OCI-LY3 (cell line): ENCODE measurements around the gene PTTG1IP.
A peak's percentile ranks its signal among the peaks of the same experiment; 100 is the strongest.

Source experiments
- H2AFZ ChIP-seq: fragments of 200-600, 300-600 bp; shearing (Covaris generic); 2 replicates; pipeline ENCODE4 v1.6.0; 2014; ENCODE audit warnings: antibody characterized with exemption, low read depth, low read length
- H3K27ac ChIP-seq: fragments of 200-600, 300-600 bp; sonication (generic); 2 replicates; pipeline ENCODE4 v1.5.1; 2014; ENCODE audit warnings: mild to moderate bottlenecking, low read length, moderate library complexity, mixed read lengths
- H3K27me3 ChIP-seq: fragments of 200-600, 300-600 bp; sonication (generic); 2 replicates; pipeline ENCODE4 v1.6.1; 2014; ENCODE audit warnings: low read depth, low read length, mixed read lengths
- H3K36me3 ChIP-seq: fragments of 200-600, 300-600 bp; sonication (generic); replicated peaks from 2 replicates; pipeline ENCODE3; 2014; ENCODE audit warnings: low read depth, low read length, mixed read lengths
- H3K4me1 ChIP-seq: fragments of 300-600, 200-600 bp; sonication (generic); 2 replicates; pipeline ENCODE4 v1.6.1; 2014; ENCODE audit warnings: low read length, mixed read lengths
- H3K4me2 ChIP-seq: fragments of 200-600, 300-600 bp; sonication (generic); 2 replicates; pipeline ENCODE4 v1.6.1; 2014; ENCODE audit warnings: low read length, mixed read lengths
- H3K4me3 ChIP-seq: fragments of 300-600, 200-600 bp; sonication (generic); 2 replicates; pipeline ENCODE4 v1.5.1; 2014; ENCODE audit warnings: antibody characterized with exemption, mild to moderate bottlenecking, low read length, moderate library complexity
- H3K79me2 ChIP-seq: fragments of 300-600, 200-600 bp; shearing (Covaris generic); 2 replicates; pipeline ENCODE4 v1.6.1; 2014; ENCODE audit warnings: mild to moderate bottlenecking, low read length, mixed read lengths
- H3K9ac ChIP-seq: fragments of 300-600, 200-600 bp; shearing (Covaris generic); 2 replicates; pipeline ENCODE4 v1.6.0; 2014; ENCODE audit warnings: mild to moderate bottlenecking, low read length, moderate library complexity
- H3K9me3 ChIP-seq: fragments of 200-600, 300-600 bp; shearing (Covaris generic); 2 replicates; pipeline ENCODE4 v1.6.1; 2014; ENCODE audit warnings: low read length, mixed read lengths; ENCODE audit not compliant: insufficient read depth
- H4K20me1 ChIP-seq: fragments of 200-600, 300-600 bp; sonication (generic); 2 replicates; pipeline ENCODE4 v1.6.1; 2016; ENCODE audit warnings: low read length, mixed read lengths; ENCODE audit not compliant: insufficient read depth
- EZH2phosphoT487 ChIP-seq: fragments of 200-600 bp; shearing (Covaris generic); IDR thresholded peaks from 2 replicates; pipeline ENCODE4 v1.6.1; 2018; ENCODE audit warnings: antibody characterized with exemption, mixed run types, low read depth
- TF ChIP-seq, protein P1 (sequence below): fragments of 200-600, 300-600 bp; sonication (generic); IDR thresholded peaks from 2 replicates; pipeline ENCODE4 v1.5.1; 2014; ENCODE audit warnings: antibody characterized with exemption, low read length, low read depth

The PTTG1IP gene

GRCh38 chr21:44878053-44878982 is 4.8 kb upstream of the PTTG1IP start:
- Histone ChIP-seq H4K20me1 (no peaks in the 10 kb centered on the region), H3K36me3 (no peaks in the 10 kb centered on the region), H2AFZ (peak overlapping the region; percentile 49; the same call in 1 of the 2 replicates), H3K4me2 (peak overlapping the region; percentile 77), H3K4me3 (peak overlapping the region; percentile 60), H3K4me1 (peaks cover 63% of the 10 kb centered on the region), H3K9ac (peak overlapping the region; percentile 42; the same call in 1 of the 2 replicates), H3K9me3 (no peaks in the 10 kb centered on the region), H3K27me3 (no peaks in the 10 kb centered on the region), H3K27ac (peak overlapping the region; percentile 81), H3K79me2 (no peaks in the 10 kb centered on the region)
- no peak for TF ChIP-seq EZH2phosphoT487
- TF ChIP-seq, protein P1, sequence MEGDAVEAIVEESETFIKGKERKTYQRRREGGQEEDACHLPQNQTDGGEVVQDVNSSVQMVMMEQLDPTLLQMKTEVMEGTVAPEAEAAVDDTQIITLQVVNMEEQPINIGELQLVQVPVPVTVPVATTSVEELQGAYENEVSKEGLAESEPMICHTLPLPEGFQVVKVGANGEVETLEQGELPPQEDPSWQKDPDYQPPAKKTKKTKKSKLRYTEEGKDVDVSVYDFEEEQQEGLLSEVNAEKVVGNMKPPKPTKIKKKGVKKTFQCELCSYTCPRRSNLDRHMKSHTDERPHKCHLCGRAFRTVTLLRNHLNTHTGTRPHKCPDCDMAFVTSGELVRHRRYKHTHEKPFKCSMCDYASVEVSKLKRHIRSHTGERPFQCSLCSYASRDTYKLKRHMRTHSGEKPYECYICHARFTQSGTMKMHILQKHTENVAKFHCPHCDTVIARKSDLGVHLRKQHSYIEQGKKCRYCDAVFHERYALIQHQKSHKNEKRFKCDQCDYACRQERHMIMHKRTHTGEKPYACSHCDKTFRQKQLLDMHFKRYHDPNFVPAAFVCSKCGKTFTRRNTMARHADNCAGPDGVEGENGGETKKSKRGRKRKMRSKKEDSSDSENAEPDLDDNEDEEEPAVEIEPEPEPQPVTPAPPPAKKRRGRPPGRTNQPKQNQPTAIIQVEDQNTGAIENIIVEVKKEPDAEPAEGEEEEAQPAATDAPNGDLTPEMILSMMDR: no peak

- Histone ChIP-seq H3K4me3 (no peak overlapping the region), H3K4me1 (peaks cover 62% of the 10 kb centered on the region), H3K36me3 (no peaks in the 10 kb centered on the region), H3K27ac (no peak overlapping the region), H3K9ac (no peak overlapping the region), H3K27me3 (no peaks in the 10 kb centered on the region), H3K9me3 (no peaks in the 10 kb centered on the region), H2AFZ (no peak overlapping the region), H3K4me2 (no peak overlapping the region), H4K20me1 (peaks cover 8% of the 10 kb centered on the region), H3K79me2 (peaks cover 11% of the 10 kb centered on the region)
- no peak for TF ChIP-seq EZH2phosphoT487
- TF ChIP-seq, protein P1: no peak
Observed at GRCh38 chr21:44876849-44877575, 3.5 kb upstream of the PTTG1IP start.

GRCh38 chr21:44875316-44875700 is 1.8 kb upstream of the PTTG1IP start:
- TF ChIP-seq, protein P1: peak; percentile 51
- no peak for TF ChIP-seq EZH2phosphoT487
- Histone ChIP-seq H2AFZ (peak overlapping the region; percentile 87; the same call in 1 of the 2 replicates), H3K9ac (peak overlapping the region; percentile 73), H3K4me1 (peaks cover 46% of the 10 kb centered on the region), H3K36me3 (no peaks in the 10 kb centered on the region), H3K79me2 (peaks cover 26% of the 10 kb centered on the region), H3K27ac (peak overlapping the region; percentile 37), H4K20me1 (peaks cover 24% of the 10 kb centered on the region), H3K9me3 (no peaks in the 10 kb centered on the region), H3K27me3 (no peaks in the 10 kb centered on the region), H3K4me3 (peak overlapping the region; percentile 94), H3K4me2 (peak overlapping the region; percentile 99)
